Measurements from ENCODE around the gene ACACA.
"Not testable (repeated sequence)": the region's sequence is repeated elsewhere in the genome, so short reads cannot be mapped to it uniquely, and the experiment has no call there.

ACACA gene

GRCh38 chr17:37422971-37423625, 16.5 kb upstream of the ACACA start:
- Histone ChIP-seq H3K4me1 (ENCODE audit: control insufficient read depth, insufficient read depth, low read length) (no peaks in the 10 kb centered on the region), H3K27me3 (ENCODE audit: control insufficient read depth, insufficient read depth, low read length) (no peaks in the 10 kb centered on the region), H3K9ac (ENCODE audit: low read depth, low read length) (no peak overlapping the region), H3K36me3 (ENCODE audit: control insufficient read depth, insufficient read depth, low read length) (no peaks in the 10 kb centered on the region), H3K9me3 (ENCODE audit: control insufficient read depth, insufficient read depth, low read length) (no peaks in the 10 kb centered on the region), H3K4me3 (ENCODE audit: low read depth, low read length) (no peak overlapping the region)

- no peak overlapping the region for H3K4me3 ChIP-seq (ENCODE audit: low read depth, low read length)
- no peaks in the 10 kb centered on the region for H3K4me1 ChIP-seq (ENCODE audit: control insufficient read depth, insufficient read depth, low read length)
- H3K9ac ChIP-seq (ENCODE audit: low read depth, low read length): no peak overlapping the region
- H3K9me3 ChIP-seq (ENCODE audit: control insufficient read depth, insufficient read depth, low read length): no peaks in the 10 kb centered on the region
- no peaks in the 10 kb centered on the region for H3K27me3 ChIP-seq (ENCODE audit: control insufficient read depth, insufficient read depth, low read length)
- peaks cover 5% of the 10 kb centered on the region for H3K36me3 ChIP-seq (ENCODE audit: control insufficient read depth, insufficient read depth, low read length)
These were observed 11.2 kb upstream of the ACACA start for GRCh38 chr17:37417852-37418251.

GRCh38 chr17:37413875-37414519, 7.4 kb upstream of the ACACA start:
- Histone ChIP-seq H3K27me3 (ENCODE audit: control insufficient read depth, insufficient read depth, low read length) (no peaks in the 10 kb centered on the region), H3K9me3 (ENCODE audit: control insufficient read depth, insufficient read depth, low read length) (no peaks in the 10 kb centered on the region), H3K4me3 (ENCODE audit: low read depth, low read length) (no peak overlapping the region), H3K36me3 (ENCODE audit: control insufficient read depth, insufficient read depth, low read length) (peaks cover 5% of the 10 kb centered on the region), H3K4me1 (ENCODE audit: control insufficient read depth, insufficient read depth, low read length) (no peaks in the 10 kb centered on the region), H3K9ac (ENCODE audit: low read depth, low read length) (no peak overlapping the region)

- H3K9ac ChIP-seq (ENCODE audit: low read depth, low read length): no peak overlapping the region
- peaks cover 4% of the 10 kb centered on the region for H3K4me1 ChIP-seq (ENCODE audit: control insufficient read depth, insufficient read depth, low read length)
- H3K36me3 ChIP-seq (ENCODE audit: control insufficient read depth, insufficient read depth, low read length): peaks cover 5% of the 10 kb centered on the region
These were observed 3.7 kb upstream of the ACACA start for GRCh38 chr17:37410357-37410756.

GRCh38 chr17:37408145-37408479, 1.5 kb upstream of the ACACA start:
- H3K9ac ChIP-seq (ENCODE audit: low read depth, low read length); H3K4me1 ChIP-seq (ENCODE audit: control insufficient read depth, insufficient read depth, low read length); H3K27me3 ChIP-seq (ENCODE audit: control insufficient read depth, insufficient read depth, low read length); H3K4me3 ChIP-seq (ENCODE audit: low read depth, low read length); H3K9me3 ChIP-seq (ENCODE audit: control insufficient read depth, insufficient read depth, low read length); H3K36me3 ChIP-seq (ENCODE audit: control insufficient read depth, insufficient read depth, low read length): not testable (repeated sequence)

More at GRCh38 chr17:37410357-37410756, 3.7 kb upstream of the ACACA start:
- H3K27me3 ChIP-seq (ENCODE audit: control insufficient read depth, insufficient read depth, low read length): no peaks in the 10 kb centered on the region
- no peak overlapping the region for H3K4me3 ChIP-seq (ENCODE audit: low read depth, low read length)
- H3K9me3 ChIP-seq (ENCODE audit: control insufficient read depth, insufficient read depth, low read length): no peaks in the 10 kb centered on the region

GRCh38 chr17:37405955-37406634, 541 bp downstream of the ACACA start:
- H3K4me1 ChIP-seq (ENCODE audit: control insufficient read depth, insufficient read depth, low read length): peaks cover 4% of the 10 kb centered on the region
- H3K27me3 ChIP-seq (ENCODE audit: control insufficient read depth, insufficient read depth, low read length): no peaks in the 10 kb centered on the region
- no peaks in the 10 kb centered on the region for H3K36me3 ChIP-seq (ENCODE audit: control insufficient read depth, insufficient read depth, low read length)
- peak overlapping the region; percentile 83 for H3K9ac ChIP-seq (ENCODE audit: low read depth, low read length)
- no peaks in the 10 kb centered on the region for H3K9me3 ChIP-seq (ENCODE audit: control insufficient read depth, insufficient read depth, low read length)
- H3K4me3 ChIP-seq (ENCODE audit: low read depth, low read length): peak overlapping the region; percentile 89

GRCh38 chr17:37405522-37405921, 1.1 kb downstream of the ACACA start:
- H3K9ac ChIP-seq (ENCODE audit: low read depth, low read length): peak overlapping the region; percentile 83
- H3K27me3 ChIP-seq (ENCODE audit: control insufficient read depth, insufficient read depth, low read length); H3K4me1 ChIP-seq (ENCODE audit: control insufficient read depth, insufficient read depth, low read length); H3K9me3 ChIP-seq (ENCODE audit: control insufficient read depth, insufficient read depth, low read length); H3K36me3 ChIP-seq (ENCODE audit: control insufficient read depth, insufficient read depth, low read length): not testable (repeated sequence)
- peak overlapping the region; percentile 89 for H3K4me3 ChIP-seq (ENCODE audit: low read depth, low read length)

- Histone ChIP-seq H3K4me3 (ENCODE audit: low read depth, low read length) (no peak overlapping the region), H3K36me3 (ENCODE audit: control insufficient read depth, insufficient read depth, low read length) (no peaks in the 10 kb centered on the region), H3K4me1 (ENCODE audit: control insufficient read depth, insufficient read depth, low read length) (no peaks in the 10 kb centered on the region), H3K9ac (ENCODE audit: low read depth, low read length) (no peak overlapping the region), H3K9me3 (ENCODE audit: control insufficient read depth, insufficient read depth, low read length) (no peaks in the 10 kb centered on the region), H3K27me3 (ENCODE audit: control insufficient read depth, insufficient read depth, low read length) (no peaks in the 10 kb centered on the region)
These were observed 6.1 kb downstream of the ACACA start for GRCh38 chr17:37400505-37400904.

- Histone ChIP-seq H3K9me3 (ENCODE audit: control insufficient read depth, insufficient read depth, low read length) (no peaks in the 10 kb centered on the region), H3K9ac (ENCODE audit: low read depth, low read length) (no peak overlapping the region), H3K4me3 (ENCODE audit: low read depth, low read length) (no peak overlapping the region), H3K36me3 (ENCODE audit: control insufficient read depth, insufficient read depth, low read length) (no peaks in the 10 kb centered on the region), H3K4me1 (ENCODE audit: control insufficient read depth, insufficient read depth, low read length) (no peaks in the 10 kb centered on the region), H3K27me3 (ENCODE audit: control insufficient read depth, insufficient read depth, low read length) (no peaks in the 10 kb centered on the region)
These were observed 7.3 kb downstream of the ACACA start for GRCh38 chr17:37399265-37399803.

- no peaks in the 10 kb centered on the region for H3K9me3 ChIP-seq (ENCODE audit: control insufficient read depth, insufficient read depth, low read length)
- no peak overlapping the region for H3K9ac ChIP-seq (ENCODE audit: low read depth, low read length)
- H3K27me3 ChIP-seq (ENCODE audit: control insufficient read depth, insufficient read depth, low read length): no peaks in the 10 kb centered on the region
- H3K36me3 ChIP-seq (ENCODE audit: control insufficient read depth, insufficient read depth, low read length): no peaks in the 10 kb centered on the region
- H3K4me1 ChIP-seq (ENCODE audit: control insufficient read depth, insufficient read depth, low read length): no peaks in the 10 kb centered on the region
- no peak overlapping the region for H3K4me3 ChIP-seq (ENCODE audit: low read depth, low read length)
These were observed 13.3 kb downstream of the ACACA start for GRCh38 chr17:37393352-37393751.

GRCh38 chr17:37392024-37392590, 14.5 kb downstream of the ACACA start:
- no peaks in the 10 kb centered on the region for H3K27me3 ChIP-seq (ENCODE audit: control insufficient read depth, insufficient read depth, low read length)
- no peaks in the 10 kb centered on the region for H3K9me3 ChIP-seq (ENCODE audit: control insufficient read depth, insufficient read depth, low read length)
- no peak overlapping the region for H3K9ac ChIP-seq (ENCODE audit: low read depth, low read length)
- H3K4me1 ChIP-seq (ENCODE audit: control insufficient read depth, insufficient read depth, low read length): no peaks in the 10 kb centered on the region
- H3K36me3 ChIP-seq (ENCODE audit: control insufficient read depth, insufficient read depth, low read length): no peaks in the 10 kb centered on the region
- no peak overlapping the region for H3K4me3 ChIP-seq (ENCODE audit: low read depth, low read length)
